ENCODE data around the gene SNX14. TPM values are rescaled to one million over a fixed set of nuclear protein-coding genes. Genes with fewer than 3 reads are reported as not detected.

Gene SNX14
- total and polyA plus RNA-seq, 2 of the 8 experiments (the other 6 are each of a cell fraction or from before 2014, with no cell fraction given): 11.9 to 24.2 TPM

GRCh38 chr6:85579581-85579980 is 14.1 kb downstream of the SNX14 start:
- no peak overlapping the region for H2AFZ ChIP-seq (ENCODE audit: low read length)
- H3K4me2 ChIP-seq (ENCODE audit: insufficient read depth in 1 of 2, low read depth in 2 of 2, low read length in 2 of 2): no peak overlapping the region
- ChIA-PET CTCF (ENCODE audit: partially characterized antibody) (interaction anchor here (1.7 kb wide), 1 partner anchor 12 kb away, joined by 9 read pairs; no protein-coding TSS in a partner anchor), POLR2A (ENCODE audit: partially characterized antibody) (interaction anchor here (1.3 to 1.4 kb wide), 2 partner anchors 12 to 63 kb away, joined by 3 to 4 read pairs; partner anchors contain the start of gene SYNCRIP)
- H3K79me1 ChIP-seq (ENCODE audit: low read depth, low read length): peaks cover 7% of the 10 kb centered on the region
- peaks cover 0 to 2% of the 10 kb centered on the region in 2 experiments for H4K20me1 ChIP-seq (replicated peaks in 1 of 2; ENCODE audit: control insufficient read depth in 1 of 2, insufficient read depth in 2 of 2, low read length in 2 of 2)
- 86% methylated on average over 4 of the region's 4 CpGs; no CpG with 5 or more reads in 1 of the 2 experiments for WGBS, 2 experiments (ENCODE audit: extremely low coverage in 1 of 2, insufficient coverage in 1 of 2, insufficient read length in 1 of 2, insufficient replicate concordance in 2 of 2, low coverage in 1 of 2, low lambda C conversion rate in 2 of 2, missing lambda C conversion rate in 1 of 2)
- no peak overlapping the region for H2BK120ac ChIP-seq (replicated peaks; ENCODE audit: low read depth, low read length)
- no peak overlapping the region for H3K18ac ChIP-seq (ENCODE audit: extremely low read depth, low read length)
- no peak for FAIRE-seq
- H4K8ac ChIP-seq (ENCODE audit: extremely low read depth, insufficient read depth, low read length): no peak overlapping the region
- no peak overlapping the region for H3K14ac ChIP-seq (ENCODE audit: insufficient read length)
- no peak overlapping the region for H2BK12ac ChIP-seq (ENCODE audit: low read depth, low read length)
- H3K23me2 ChIP-seq (ENCODE audit: low read depth, low read length): no peaks in the 10 kb centered on the region
- H4K91ac ChIP-seq (replicated peaks; ENCODE audit: insufficient read length, low read length): no peak overlapping the region
- H4K5ac ChIP-seq (ENCODE audit: insufficient read length, low read depth, low read length): no peak overlapping the region
- no peak overlapping the region for H2BK15ac ChIP-seq (ENCODE audit: low read length)
- no peak overlapping the region for H2AK5ac ChIP-seq (ENCODE audit: low read depth, low read length)
- 0 out of 4 replicates have a peak, but pooled peaks cover 0 to 4% of the 10 kb centered on the region in 2 experiments for H3K9me3 ChIP-seq (ENCODE audit: insufficient read depth in 2 of 2, low read depth in 1 of 2, low read length in 1 of 2)
- no peak overlapping the region for H3K27ac ChIP-seq (ENCODE audit: low read depth, low read length)
- H3K56ac ChIP-seq (replicated peaks; ENCODE audit: insufficient read length, low read depth, low read length): no peak overlapping the region
- H3K4ac ChIP-seq (replicated peaks; ENCODE audit: insufficient read length, low read depth, low read length): no peak overlapping the region
- H3K23ac ChIP-seq (ENCODE audit: insufficient read length): no peak overlapping the region
- H3K9ac ChIP-seq (replicated peaks in 1 of 4; ENCODE audit: extremely low read depth in 1 of 4, low read depth in 3 of 4, low read length in 3 of 4): no peak overlapping the region
- no peaks in the 10 kb centered on the region for H3K27me3 ChIP-seq (replicated peaks in 1 of 4; ENCODE audit: control insufficient read depth in 3 of 4, extremely low read depth in 1 of 4, insufficient read depth in 3 of 4, low read length in 3 of 4)
- peaks cover 0 to 10% of the 10 kb centered on the region in 2 experiments; a peak in 1 of 4 replicates for H3K79me2 ChIP-seq (ENCODE audit: control insufficient read depth in 1 of 2, insufficient read depth in 2 of 2, low read length in 2 of 2)
- H2BK5ac ChIP-seq (ENCODE audit: low read depth, low read length): no peak overlapping the region
- peaks cover 0 to 4% (median 2%) of the 10 kb centered on the region in 4 experiments; a peak in 3 of 7 replicates for H3K4me1 ChIP-seq (replicated peaks in 1 of 4; ENCODE audit: control insufficient read depth in 3 of 4, insufficient read depth in 4 of 4, low read length in 3 of 4)
- no peak overlapping the region for H3K4me3 ChIP-seq (ENCODE audit: extremely low read depth in 1 of 4, insufficient read depth in 2 of 4, low read depth in 3 of 4, low read length in 4 of 4)
- H3K36me3 ChIP-seq (ENCODE audit: control insufficient read depth in 2 of 4, insufficient read depth in 4 of 4, low read length in 3 of 4): no peaks in the 10 kb centered on the region
- DNase-seq (ENCODE audit: low read depth in 1 of 2, low spot score in 2 of 2): no peak
- H2BK20ac ChIP-seq (ENCODE audit: low read length): no peak overlapping the region
- TF ChIP-seq POLR2AphosphoS5 (IDR thresholded peaks at IDR 0.05; ENCODE audit: low read depth, low read length) (no peak), SUZ12 (IDR thresholded peaks at IDR 0.05; ENCODE audit: low read length) (no peak), NANOG (IDR thresholded peaks at IDR 0.05; ENCODE audit: insufficient read depth, low read depth, low read length, poor library complexity, severe bottlenecking) (no peak), RBBP5 (IDR thresholded peaks at IDR 0.05; ENCODE audit: borderline replicate concordance, low read depth, low read length) (no peak), YY1 (IDR thresholded peaks at IDR 0.05; ENCODE audit: low read depth, low read length) (no peak), BCL11A (IDR thresholded peaks at IDR 0.05; ENCODE audit: low read depth in 2 of 2, low read length in 2 of 2) (no peak), HDAC6 (IDR thresholded peaks at IDR 0.05; ENCODE audit: low read depth, low read length) (no peak), NRF1 (IDR thresholded peaks at IDR 0.05; ENCODE audit: low read depth, low read length) (no peak), CREB1 (IDR thresholded peaks at IDR 0.05) (no peak), SRF (IDR thresholded peaks at IDR 0.05; ENCODE audit: low read depth, low read length) (no peak), TAF1 (IDR thresholded peaks at IDR 0.05; ENCODE audit: low read depth, low read length) (no peak), SAP30 (IDR thresholded peaks at IDR 0.05; ENCODE audit: insufficient read depth, insufficient replicate concordance, low read length) (no peak), JUND (IDR thresholded peaks at IDR 0.05; ENCODE audit: low read length) (no peak), RAD21 (IDR thresholded peaks at IDR 0.05 in 1 of 2, conservative IDR thresholded peaks at IDR 0.05 in 1 of 2; ENCODE audit: low read depth in 2 of 2, low read length in 2 of 2) (no peak), SP2 (IDR thresholded peaks at IDR 0.05; ENCODE audit: low read length) (no peak)

Data from H1 (cell line).